Lung (tissue), 12 donors: ENCODE results near the gene SBF2. TPM values are rescaled to one million over a fixed set of nuclear protein-coding genes. Genes with fewer than 3 reads are reported as not detected.

Source experiments
- ATAC-seq: fragments of 200-7000 bp; cut with Tn5 transposase; one replicate; pipeline ENCODE4 v1.9.1; 2020; ENCODE audit warnings: moderate number of reproducible peaks; ENCODE audit not compliant: insufficient read depth, low FRiP score
- DNase-seq, 3 donors: peaks; one replicate each; pipeline ENCODE4 v3.0.0-alpha.2; 2013 to 2017
- H3K27ac ChIP-seq, 2 donors: one replicate each; pipeline ENCODE4 v1.5.1; 2013; ENCODE audit warnings: mild to moderate bottlenecking in 2 of 2, moderate library complexity in 2 of 2, control low read depth in 1 of 2, inconsistent platforms in 1 of 2, low read depth in 1 of 2, low read length in 1 of 2
- H3K27me3 ChIP-seq, 3 donors: one replicate each; pipeline ENCODE4 v1.5.1; 2013; ENCODE audit warnings: low read length in 2 of 3; ENCODE audit not compliant: control insufficient read depth in 3 of 3, insufficient read depth in 3 of 3
- H3K36me3 ChIP-seq, 4 donors: one replicate each; pipeline ENCODE4 v1.5.1; 2013; ENCODE audit warnings: low read length in 4 of 4, mild to moderate bottlenecking in 1 of 4, moderate library complexity in 1 of 4; ENCODE audit not compliant: control insufficient read depth in 4 of 4, insufficient read depth in 4 of 4
- H3K4me1 ChIP-seq, 5 donors: one replicate each; pipeline ENCODE4 v1.5.1; 2013; ENCODE audit warnings: low read length in 5 of 5, mild to moderate bottlenecking in 2 of 5, moderate library complexity in 1 of 5; ENCODE audit not compliant: control insufficient read depth in 5 of 5, insufficient read depth in 5 of 5
- H3K4me3 ChIP-seq: one replicate; pipeline ENCODE4 v1.5.1; 2013; ENCODE audit warnings: mild to moderate bottlenecking, control low read depth, moderate library complexity
- H3K9ac ChIP-seq, 2 donors: one replicate each; pipeline ENCODE4 v1.5.1; 2013; ENCODE audit warnings: low read length in 2 of 2, control low read depth in 1 of 2; ENCODE audit not compliant: insufficient read depth in 1 of 2
- H3K9me3 ChIP-seq, 4 donors: one replicate each; pipeline ENCODE4 v1.5.1; 2013; ENCODE audit warnings: low read length in 3 of 4, mild to moderate bottlenecking in 1 of 4, moderate library complexity in 1 of 4; ENCODE audit not compliant: control insufficient read depth in 4 of 4, insufficient read depth in 3 of 4
- CTCF ChIP-seq: IDR thresholded peaks from 2 replicates; pipeline ENCODE4 v1.5.1; 2012; ENCODE audit warnings: mild to moderate bottlenecking; ENCODE audit errors: control extremely low read depth, extremely low read depth
- WGBS, 2 donors: extraction: QIAGEN DNeasy Blood & Tissue Kit; methylation state at CpG; one replicate each; pipeline ENCODE4 v1.1.7; 2013; 5-methylcytosine and 5-hydroxymethylcytosine counted together
- polyA plus RNA-seq, 2 donors: library from polyadenylated mRNA; stranded (reverse); fragments of 200-250 nt; gene quantifications; one replicate each; pipeline ENCODE4 v1.2.1, GENCODE V29; 2013
- total RNA-seq, 2 donors: library from RNA; depleted of rRNA in 1 of 2; stranded (reverse); fragments of >200 nt in 1 of 2; gene quantifications; one replicate each; pipeline ENCODE4 v1.2.1, GENCODE V29; 2014 to 2021
- donor health status: control.
- donor health status: control.
- donor health status: Bipolar disorder and iron deficiency.
- donor health status: healthy.
- donor health status: DM: yes; HTN: yes; CAD: no.

The SBF2 gene
- total and polyA plus RNA-seq, 4 donors, result 4.4 to 104 (median 24.9) TPM

GRCh38 chr11:10114593-10115404 is 179.2 kb downstream of the SBF2 start:
- H3K27ac ChIP-seq, result no peak overlapping the region
- TF ChIP-seq CTCF, result no peak
- H3K27me3 ChIP-seq, result no peaks in the 10 kb centered on the region
- ATAC-seq (no peak), DNase-seq (no peak)
- WGBS, 2 donors, result 75 to 87% methylated on average over 3 of the region's 3 CpGs
- H3K36me3 ChIP-seq, result no peaks in the 10 kb centered on the region
- H3K4me1 ChIP-seq, result peaks cover 0 to 15% (median 0%) of the 10 kb centered on the region in 5 donors
- H3K9me3 ChIP-seq, result no peaks in the 10 kb centered on the region
- H3K9ac ChIP-seq, result no peak overlapping the region
- H3K4me3 ChIP-seq, result no peak overlapping the region

GRCh38 chr11:10113852-10114251 is 180.2 kb downstream of the SBF2 start:
- no peak for DNase-seq
- no peak for TF ChIP-seq CTCF
- Histone ChIP-seq H3K9me3 (no peaks in the 10 kb centered on the region), H3K27ac (no peak overlapping the region), H3K9ac (no peak overlapping the region), H3K27me3 (no peaks in the 10 kb centered on the region), H3K4me1 (peaks cover 0 to 25% (median 4%) of the 10 kb centered on the region in 5 donors), H3K36me3 (no peaks in the 10 kb centered on the region), H3K4me3 (no peak overlapping the region)
- ATAC-seq, result no peak

GRCh38 chr11:10109806-10110205 is 184.2 kb downstream of the SBF2 start:
- Histone ChIP-seq H3K9me3 (no peaks in the 10 kb centered on the region), H3K4me3 (no peak overlapping the region), H3K9ac (no peak overlapping the region), H3K27me3 (no peaks in the 10 kb centered on the region), H3K27ac (no peak overlapping the region), H3K4me1 (peaks cover 0 to 20% (median 3%) of the 10 kb centered on the region in 5 donors), H3K36me3 (no peaks in the 10 kb centered on the region)
- peak in 2 of 3 donors; percentile 71 to 81 for DNase-seq
- ATAC-seq, result no peak
- no peak for TF ChIP-seq CTCF
- WGBS, 2 donors, result 45 to 67% methylated on average over 1 of the region's 1 CpG
